Adrenal gland (tissue), 12 donors: ENCODE results near the gene ACER3. TPM values are rescaled to one million over a fixed set of nuclear protein-coding genes. Genes with fewer than 3 reads are reported as not detected.
"Not testable (repeated sequence)": the region's sequence is repeated elsewhere in the genome, so short reads cannot be mapped to it uniquely, and the experiment has no call there.

Source experiments
- DNase-seq, 7 donors: peaks; one replicate each; pipeline ENCODE4 v3.0.0-alpha.2; 2019 to 2020
- H3K27ac ChIP-seq, 5 donors: fragments of 200-600 bp; sonication (generic) in 4 of 5; 1 replicate in 3 of 5; 2 replicates in 2 of 5; pipeline versions ENCODE4 v1.5.1 to v1.8.0; 2016 to 2020; ENCODE audit warnings: mild to moderate bottlenecking in 1 of 5
- H3K27me3 ChIP-seq: fragments of 200-600 bp; 2 replicates; pipeline ENCODE4 v1.8.0; 2021
- H3K36me3 ChIP-seq, 2 donors: fragments of 200-600 bp; replicated peaks in 1 of 2; 1 replicate in 1 of 2; 2 replicates in 1 of 2; pipeline versions ENCODE4 v1.5.1 to v1.8.0; 2018 to 2022
- H3K4me1 ChIP-seq, 2 donors: fragments of 200-600 bp; replicated peaks in 1 of 2; 1 replicate in 1 of 2; 2 replicates in 1 of 2; pipeline versions ENCODE4 v1.5.1 to v1.8.0; 2018 to 2021
- H3K4me3 ChIP-seq, 4 donors: fragments of 200-600 bp; sonication (generic) in 3 of 4; one replicate each; pipeline ENCODE4 v1.5.1; 2016 to 2018
- H3K9me3 ChIP-seq, 3 donors: fragments of 200-600 bp; sonication (generic) in 1 of 3; replicated peaks in 1 of 3; 1 replicate in 2 of 3; 2 replicates in 1 of 3; pipeline versions ENCODE4 v1.5.1 to v1.8.0; 2016 to 2021
- CTCF ChIP-seq, 6 experiments: fragments of 450-650 bp in 4 of 6; fragments of 200-600 bp in 2 of 6; sonication (generic) in 1 of 6; IDR thresholded peaks; 1 replicate in 5 of 6; 2 replicates in 1 of 6; pipeline versions ENCODE4 v1.5.1 to v1.8.0; 2016 to 2021; ENCODE audit warnings: antibody characterized with exemption in 6 of 6, mild to moderate bottlenecking in 2 of 6, moderate library complexity in 1 of 6
- POLR2A ChIP-seq, 2 donors: fragments of 450-650 bp; IDR thresholded peaks; one replicate each; pipeline ENCODE4 v1.6.1; 2017; ENCODE audit warnings: antibody characterized with exemption in 2 of 2, mild to moderate bottlenecking in 2 of 2, moderate library complexity in 1 of 2
- WGBS, 4 donors: extraction: QIAGEN DNeasy Blood & Tissue Kit in 2 of 4; methylation state at CpG; one replicate each; pipeline versions ENCODE4 v1.1.5 to v1.1.7; 2013 to 2017; 5-methylcytosine and 5-hydroxymethylcytosine counted together
- intact Hi-C, 2 donors: fragments of 100-400 bp; cut with DNase I; formaldehyde crosslinking; loops; one replicate each; pipeline versions ENCODE4 v1.14.1 to v1.15.0; 2022 to 2023
- polyA plus RNA-seq, 3 donors: library from polyadenylated mRNA; stranded (reverse); fragments of 200-250 nt in 2 of 3; fragments of 350-450 nt in 1 of 3; fragmentation: Illumina TruSeq in 1 of 3; extraction: RNeasy Lipid Tissue Mini Kit (QIAGEN cat#74804) in 1 of 3; gene quantifications; one replicate each; pipeline ENCODE4 v1.2.3, GENCODE V29; 2013 to 2014
- total RNA-seq, 9 donors: library from RNA; depleted of rRNA in 4 of 9; stranded (reverse); fragments of >200 nt in 4 of 9; fragments of 120-200 nt in 1 of 9; fragmentation: NEBNext Ultra II Directional in 1 of 9; extraction: Animal tissue kit (Norgen Biotek cat#: 25700) in 1 of 9; gene quantifications; one replicate each; pipeline versions ENCODE4 v1.1.0 to v1.2.4, GENCODE V29; 2013 to 2023
- donor health status: healthy with polysubstance abuse.
- donor health status: Bipolar disorder and iron deficiency.
- donor health status: DM: yes; HTN: yes; CAD: no.
- donor health status: DM: no; HTN: no; CAD: no.
- donor health status: DM: no; HTN: no; CAD: no.
- donor health status: DM: yes; HTN: yes; CAD: no.

ACER3 gene
- total and polyA plus RNA-seq, 12 donors, result 4.1 to 22.0 (median 15.3) TPM

- Histone ChIP-seq H3K4me1 (peaks cover 0 to 7% of the 10 kb centered on the region in 2 donors), H3K27ac (no peak overlapping the region), H3K4me3 (no peak overlapping the region), H3K9me3 (no peaks in the 10 kb centered on the region), H3K36me3 (no peaks in the 10 kb centered on the region), H3K27me3 (no peaks in the 10 kb centered on the region)
- DNase-seq, result no peak
- TF ChIP-seq POLR2A (IDR thresholded peaks at IDR 0.05) (no peak), CTCF (IDR thresholded peaks at IDR 0.05) (no peak)
- intact Hi-C loops, result no loop called here
- WGBS, 4 donors, result 67 to 80% (median 76%) methylated on average over 4 of the region's 4 CpGs
Observed at GRCh38 chr11:76850130-76850529, 10.6 kb upstream of the ACER3 start.

GRCh38 chr11:76850815-76851214 lies 9.9 kb upstream of the ACER3 start:
- Histone ChIP-seq H3K4me3 (no peak overlapping the region), H3K4me1 (peaks cover 0 to 8% of the 10 kb centered on the region in 2 donors), H3K36me3 (no peaks in the 10 kb centered on the region), H3K9me3 (no peaks in the 10 kb centered on the region), H3K27me3 (no peaks in the 10 kb centered on the region), H3K27ac (no peak overlapping the region)
- TF ChIP-seq POLR2A (IDR thresholded peaks at IDR 0.05) (no peak), CTCF (IDR thresholded peaks at IDR 0.05) (no peak)
- WGBS, 4 donors, result 85 to 89% (median 86%) methylated on average over 6 of the region's 6 CpGs
- peak in 3 of 7 donors; percentile 30 to 41 (median 32) for DNase-seq
- intact Hi-C loops, result no loop called here

GRCh38 chr11:76854709-76855108 lies 6.0 kb upstream of the ACER3 start:
- H3K4me1 ChIP-seq, result peaks cover 0 to 4% of the 10 kb centered on the region in 2 donors
- TF ChIP-seq CTCF (IDR thresholded peaks at IDR 0.05), result no peak
- TF ChIP-seq POLR2A (IDR thresholded peaks at IDR 0.05), result no peak
- DNase-seq, result no peak
- intact Hi-C loops, result no loop called here
- H3K27me3 ChIP-seq, result no peaks in the 10 kb centered on the region
- no peaks in the 10 kb centered on the region for H3K36me3 ChIP-seq
- H3K9me3 ChIP-seq, result no peaks in the 10 kb centered on the region
- no peak overlapping the region for H3K27ac ChIP-seq
- WGBS, 4 donors, result 87 to 100% (median 95%) methylated on average over 1 of the region's 1 CpG
- H3K4me3 ChIP-seq, result no peak overlapping the region

DNA sequence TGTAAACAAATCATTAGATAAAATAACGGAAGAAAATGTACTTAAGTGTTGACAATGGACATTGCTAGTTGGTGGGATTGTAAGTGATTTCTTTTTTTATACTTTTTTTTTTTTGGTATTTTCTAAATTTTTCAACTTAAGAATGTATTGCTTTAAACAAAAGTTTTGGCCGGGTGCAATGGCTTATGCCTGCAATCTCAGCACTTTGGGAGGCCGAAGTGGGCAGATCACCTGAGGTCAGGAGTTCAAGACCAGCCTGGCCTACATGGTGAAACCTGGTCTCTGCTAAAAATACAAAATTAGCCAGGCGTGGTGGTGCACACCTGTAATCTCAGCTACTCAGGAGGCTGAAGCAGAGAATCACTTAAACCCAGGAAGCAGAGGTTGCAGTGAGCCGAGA lies 5.0 kb upstream of the ACER3 start:
- H3K9me3 ChIP-seq, H3K4me3 ChIP-seq, intact Hi-C loops, H3K27me3 ChIP-seq, DNase-seq, H3K4me1 ChIP-seq, H3K36me3 ChIP-seq, H3K27ac ChIP-seq: not testable (repeated sequence)
- WGBS, 4 donors, result 75 to 82% (median 78%) methylated on average over 5 of the region's 5 CpGs

- peaks cover 1 to 8% of the 10 kb centered on the region in 2 donors for H3K4me1 ChIP-seq
- intact Hi-C loops, result no loop called here
- DNase-seq, result no peak
- H3K36me3 ChIP-seq, result no peaks in the 10 kb centered on the region
- no peak overlapping the region for H3K4me3 ChIP-seq
- TF ChIP-seq POLR2A (IDR thresholded peaks at IDR 0.05), result no peak
- TF ChIP-seq CTCF (IDR thresholded peaks at IDR 0.05), result no peak
- no peak overlapping the region for H3K27ac ChIP-seq
- no peaks in the 10 kb centered on the region for H3K9me3 ChIP-seq
- H3K27me3 ChIP-seq, result no peaks in the 10 kb centered on the region
Observed at GRCh38 chr11:76856106-76856505, 4.6 kb upstream of the ACER3 start.
